GM15510 (cell line): ENCODE results near the gene SEC16B.

Source experiments
- POLR2A ChIP-seq: IDR thresholded peaks from 3 replicates; pipeline ENCODE4 v1.6.1; 2011; ENCODE audit warnings: borderline replicate concordance; ENCODE audit not compliant: insufficient read length; ENCODE audit errors: extremely low read depth

Gene SEC16B

GRCh38 chr1:177905686-177906085, 64.2 kb downstream of the SEC16B start:
- TF ChIP-seq POLR2A: no peak

- no peak for TF ChIP-seq POLR2A
Measured at GRCh38 chr1:177902266-177902665, 67.6 kb downstream of the SEC16B start.

GRCh38 chr1:177897998-177898654, 71.7 kb downstream of the SEC16B start:
- TF ChIP-seq POLR2A: no peak

GRCh38 chr1:177897281-177897997, 72.4 kb downstream of the SEC16B start:
- TF ChIP-seq POLR2A: no peak
